HCT116 (cell line): Measurements from ENCODE around the gene DYNC2H1.

Experiments used
- POLR2AphosphoS5 ChIP-seq: IDR thresholded peaks from 2 replicates; pipeline ENCODE4 v1.6.1; 2011; ENCODE audit warnings: mild to moderate bottlenecking, low read depth, low read length, moderate library complexity
- TF ChIP-seq, protein P1 (sequence below), 3 experiments: fragments of 200-600 bp in 1 of 3; sonication (generic) in 1 of 3; IDR thresholded peaks in 2 of 3; conservative IDR thresholded peaks in 1 of 3; 2 replicates each; pipeline ENCODE4 v1.5.1; 2012 to 2017; ENCODE audit warnings: low read depth in 2 of 3, low read length in 2 of 3, antibody characterized with exemption in 1 of 3, borderline replicate concordance in 1 of 3, control low read depth in 1 of 3, mild to moderate bottlenecking in 1 of 3, mixed read lengths in 1 of 3, mixed run types in 1 of 3, moderate library complexity in 1 of 3; ENCODE audit not compliant: insufficient read depth in 1 of 3

DNA sequence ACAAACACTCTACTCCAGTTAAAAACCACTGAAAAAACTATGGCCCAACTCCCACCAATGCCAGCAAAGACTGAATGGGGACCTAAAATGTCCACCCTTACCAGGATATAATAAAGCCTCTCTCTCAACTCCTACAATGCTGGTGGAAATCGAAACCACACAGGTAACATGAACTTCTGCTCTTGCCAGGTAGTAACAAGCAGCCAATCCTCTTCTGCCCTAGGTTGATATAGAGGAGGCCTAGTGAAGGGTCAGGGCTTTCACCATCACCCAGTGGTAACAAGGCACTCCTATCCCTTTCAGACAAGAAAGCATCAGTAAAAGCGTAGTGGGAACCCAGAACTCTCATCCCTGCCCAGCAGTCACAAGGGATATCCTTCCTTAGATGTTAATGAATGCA, 39.9 kb upstream of the DYNC2H1 start:
- TF ChIP-seq, protein P1, sequence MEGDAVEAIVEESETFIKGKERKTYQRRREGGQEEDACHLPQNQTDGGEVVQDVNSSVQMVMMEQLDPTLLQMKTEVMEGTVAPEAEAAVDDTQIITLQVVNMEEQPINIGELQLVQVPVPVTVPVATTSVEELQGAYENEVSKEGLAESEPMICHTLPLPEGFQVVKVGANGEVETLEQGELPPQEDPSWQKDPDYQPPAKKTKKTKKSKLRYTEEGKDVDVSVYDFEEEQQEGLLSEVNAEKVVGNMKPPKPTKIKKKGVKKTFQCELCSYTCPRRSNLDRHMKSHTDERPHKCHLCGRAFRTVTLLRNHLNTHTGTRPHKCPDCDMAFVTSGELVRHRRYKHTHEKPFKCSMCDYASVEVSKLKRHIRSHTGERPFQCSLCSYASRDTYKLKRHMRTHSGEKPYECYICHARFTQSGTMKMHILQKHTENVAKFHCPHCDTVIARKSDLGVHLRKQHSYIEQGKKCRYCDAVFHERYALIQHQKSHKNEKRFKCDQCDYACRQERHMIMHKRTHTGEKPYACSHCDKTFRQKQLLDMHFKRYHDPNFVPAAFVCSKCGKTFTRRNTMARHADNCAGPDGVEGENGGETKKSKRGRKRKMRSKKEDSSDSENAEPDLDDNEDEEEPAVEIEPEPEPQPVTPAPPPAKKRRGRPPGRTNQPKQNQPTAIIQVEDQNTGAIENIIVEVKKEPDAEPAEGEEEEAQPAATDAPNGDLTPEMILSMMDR (IDR thresholded peaks at IDR 0.05 in 2 of 3, conservative IDR thresholded peaks at IDR 0.05 in 1 of 3; ENCODE audit: borderline replicate concordance in 1 of 3, insufficient read depth in 1 of 3, low read depth in 2 of 3, low read length in 2 of 3): no peak
- no peak for TF ChIP-seq POLR2AphosphoS5
